Stimulated activated CD4-positive, alpha-beta T cell treated with anti-CD3 and anti-CD28 coated beads, Interleukin-12 subunit alpha, Interleukin-12 subunit beta, amount 100 ng/mL, for 48 hours (primary cell): ENCODE results near the gene PARP12.

Source experiments
- DNase-seq, 3 donors: peaks; one replicate each; pipeline ENCODE4 v3.0.0-alpha.2; 2020; ENCODE audit warnings: low read depth in 2 of 3, low spot score in 1 of 3

Gene PARP12

DNA sequence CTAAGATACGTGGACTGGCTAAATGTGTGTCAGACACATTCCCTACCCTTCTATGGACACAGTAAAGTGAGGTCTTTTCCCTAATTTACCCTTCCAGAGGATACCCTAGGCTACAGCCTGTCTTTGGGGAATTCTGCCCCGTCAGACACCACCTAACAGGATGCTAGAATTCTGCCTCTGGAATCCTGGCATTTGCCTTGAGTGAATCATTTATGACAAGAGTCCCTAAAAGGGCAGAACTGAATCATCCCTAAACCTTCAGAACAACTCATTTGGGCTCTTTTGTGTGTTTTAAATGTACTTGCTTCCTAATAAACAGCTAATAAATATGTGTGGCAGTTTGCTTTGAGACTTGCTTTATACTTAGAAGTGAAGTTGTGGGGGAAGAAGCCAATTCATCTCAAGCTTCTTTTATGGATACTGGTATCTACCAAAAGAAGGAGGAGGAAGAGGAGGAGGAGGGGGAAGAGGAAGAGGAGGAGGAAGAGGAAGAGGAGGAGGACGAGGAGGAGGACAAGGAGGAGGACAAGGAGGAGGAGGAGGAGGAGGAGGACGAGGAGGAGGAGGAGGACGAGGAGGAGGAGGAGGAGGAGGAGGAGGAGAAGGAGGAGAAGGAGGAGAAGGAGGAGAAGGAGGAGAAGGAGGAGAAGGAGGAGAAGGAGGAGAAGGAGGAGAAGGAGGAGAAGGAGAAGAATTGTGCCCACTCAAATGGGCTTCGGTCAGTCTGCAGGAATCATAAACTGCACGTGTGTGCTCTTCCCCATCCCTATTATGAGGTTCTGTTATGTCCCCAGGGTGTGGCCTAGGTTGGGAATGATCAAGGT lies 27.1 kb downstream of the PARP12 start:
- DNase-seq: no peak

DNA sequence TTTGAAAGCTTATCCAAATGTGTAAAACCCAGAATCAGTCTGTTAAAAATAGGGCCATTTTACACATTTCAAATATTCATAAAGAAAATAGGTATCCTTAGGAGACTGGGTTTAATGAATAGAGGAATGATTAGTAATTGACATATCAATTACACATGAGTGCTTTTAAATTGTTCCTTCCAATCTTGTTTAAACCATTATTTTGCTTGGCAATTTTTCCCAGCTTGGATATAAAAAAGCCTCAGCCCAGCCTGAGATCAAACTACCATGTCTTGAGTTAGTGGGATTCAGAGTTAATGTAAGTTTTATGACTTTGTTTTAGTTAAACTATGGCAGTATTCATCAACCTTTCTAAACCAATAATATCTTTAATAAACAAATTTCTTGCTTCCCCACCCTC lies 28.3 kb downstream of the PARP12 start:
- no peak for DNase-seq

DNA sequence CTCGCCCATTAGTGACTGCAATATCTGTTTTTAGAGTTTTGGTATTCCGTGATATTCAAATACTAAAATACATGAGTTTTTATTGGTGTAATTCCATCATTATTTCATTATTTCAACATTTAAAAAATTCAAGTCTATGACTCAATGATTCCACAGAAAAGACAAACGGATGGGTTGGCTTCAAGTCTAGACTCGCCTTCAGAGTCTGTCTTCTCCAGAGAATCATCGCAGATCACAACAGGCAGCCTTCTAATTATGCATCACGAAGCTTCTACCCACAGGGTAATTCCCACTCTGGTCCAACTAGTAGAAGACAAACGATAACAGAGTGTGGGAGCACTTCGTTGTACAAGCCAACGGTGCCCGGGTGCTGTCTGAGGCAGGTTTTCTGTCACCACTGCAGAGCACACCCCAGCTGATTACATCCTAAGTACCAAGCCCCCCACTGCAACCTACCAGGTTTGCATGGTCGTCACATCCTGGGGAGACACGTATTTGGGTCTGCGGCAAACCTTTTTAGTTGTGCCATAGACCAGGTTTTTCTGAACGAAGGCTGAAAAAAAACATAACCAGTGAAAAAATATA lies 28.9 kb downstream of the PARP12 start:
- DNase-seq: no peak

DNA sequence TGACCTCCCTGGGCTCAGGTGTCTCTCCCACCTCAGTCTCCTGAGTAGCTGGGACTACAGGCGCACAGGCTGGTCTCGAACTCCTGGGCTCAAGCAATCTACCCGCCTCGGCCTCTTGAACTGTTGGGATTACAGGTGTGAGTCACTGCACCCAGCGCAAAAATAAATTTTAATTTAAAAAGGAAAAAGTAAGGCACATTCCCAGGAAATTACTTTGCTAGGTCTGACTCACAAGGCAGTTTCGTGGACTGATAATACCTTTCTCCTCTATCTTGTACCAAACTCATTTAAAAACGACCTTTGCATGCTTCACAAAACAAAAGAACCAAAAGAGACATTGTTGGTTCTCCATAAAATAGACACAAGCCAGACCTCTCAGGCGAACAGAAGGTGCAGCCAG lies 29.7 kb downstream of the PARP12 start:
- no peak for DNase-seq

DNA sequence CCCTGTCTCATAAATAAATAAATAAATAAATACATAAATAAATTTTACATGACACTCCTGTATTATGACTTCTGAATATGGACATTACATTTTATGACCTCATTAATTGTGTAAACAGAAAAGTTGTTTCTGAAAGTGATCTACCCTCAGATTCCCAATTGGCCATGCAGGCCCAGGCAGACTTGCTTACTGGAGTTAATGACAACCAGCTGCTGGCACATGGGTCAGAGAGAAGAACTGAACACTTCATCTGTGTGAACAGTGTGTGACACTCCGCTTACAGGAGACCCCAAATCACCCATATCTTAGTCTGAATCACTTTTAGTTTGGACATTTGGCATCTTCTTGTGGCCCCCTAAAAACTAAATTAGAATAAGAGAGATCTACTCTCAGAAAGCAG lies 31.4 kb downstream of the PARP12 start:
- no peak for DNase-seq

DNA sequence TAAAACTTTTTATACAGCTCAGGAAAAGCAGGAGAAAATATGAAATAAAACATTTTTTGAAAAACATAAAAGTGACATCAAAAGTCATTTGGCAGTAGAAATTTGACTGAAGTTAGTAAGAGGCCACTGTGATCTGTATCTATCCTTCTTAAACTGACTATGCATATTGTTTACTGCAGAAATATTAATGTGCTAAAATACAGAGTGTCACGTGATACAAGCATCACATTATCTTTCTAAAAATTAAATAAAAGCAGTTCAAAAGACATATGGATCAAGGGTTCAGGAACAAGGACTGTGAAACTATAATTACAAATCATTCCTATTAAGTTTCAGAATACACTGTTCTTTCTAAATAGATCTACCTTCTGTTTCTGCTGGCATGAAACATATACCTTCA lies 33.7 kb downstream of the PARP12 start:
- no peak for DNase-seq

DNA sequence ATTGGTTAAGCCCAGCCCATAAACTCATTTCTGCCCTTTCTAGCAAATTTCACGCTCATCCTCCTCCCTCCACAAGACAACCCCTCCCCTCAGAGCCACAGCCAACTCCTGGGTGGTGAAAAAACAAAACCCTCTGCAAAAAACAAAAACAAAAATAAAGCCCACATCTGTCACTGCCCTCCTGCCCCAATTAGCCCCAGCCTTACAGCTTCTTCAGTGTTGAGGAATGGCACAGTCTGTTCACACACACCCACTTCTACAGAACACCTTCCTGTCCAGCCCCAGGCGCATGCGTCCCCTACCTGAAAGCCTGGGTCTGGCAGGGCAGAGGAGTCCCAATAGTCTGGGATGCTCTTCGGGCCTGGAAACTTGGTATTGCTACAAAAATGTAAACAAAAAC lies 34.4 kb downstream of the PARP12 start:
- no peak for DNase-seq

DNA sequence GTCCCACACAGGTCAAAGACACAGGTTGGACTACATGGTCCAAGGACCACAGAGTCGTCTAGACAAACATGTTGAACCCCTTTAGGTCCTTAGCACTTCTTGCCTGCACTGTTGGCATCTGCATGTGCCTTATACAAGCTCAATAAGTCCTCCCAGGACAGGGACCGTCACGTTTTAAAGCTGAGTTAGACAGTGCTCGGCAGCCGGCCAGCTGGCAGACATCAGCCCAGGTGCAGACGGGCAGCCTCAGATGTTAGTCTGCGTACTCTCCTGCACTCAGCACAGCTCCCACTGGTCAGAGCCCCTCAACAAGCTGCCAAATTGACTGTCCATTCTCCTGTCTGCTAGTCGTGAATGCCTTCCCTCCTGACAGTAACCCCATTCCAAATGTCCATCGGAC lies 34.9 kb downstream of the PARP12 start:
- no peak for DNase-seq

DNA sequence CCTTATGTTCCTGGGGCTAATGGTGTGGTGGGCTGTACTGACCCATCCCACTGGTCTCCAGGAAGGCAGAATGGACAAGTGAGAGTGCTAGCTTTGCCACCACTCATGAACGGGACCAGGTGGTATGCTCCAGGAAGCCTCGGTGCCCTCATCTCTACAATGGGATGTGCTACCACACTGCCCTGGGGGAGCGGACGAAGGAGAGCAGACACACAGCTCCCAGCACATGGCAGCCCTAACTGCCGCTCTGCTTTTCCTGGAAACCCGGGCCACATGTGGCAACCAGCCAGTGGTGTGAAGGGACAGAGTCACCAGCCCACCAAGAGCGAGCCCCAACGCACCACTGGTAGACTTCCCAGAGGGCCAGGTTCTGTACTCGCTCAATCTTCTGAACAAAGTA lies 35.8 kb downstream of the PARP12 start:
- DNase-seq: no peak

DNA sequence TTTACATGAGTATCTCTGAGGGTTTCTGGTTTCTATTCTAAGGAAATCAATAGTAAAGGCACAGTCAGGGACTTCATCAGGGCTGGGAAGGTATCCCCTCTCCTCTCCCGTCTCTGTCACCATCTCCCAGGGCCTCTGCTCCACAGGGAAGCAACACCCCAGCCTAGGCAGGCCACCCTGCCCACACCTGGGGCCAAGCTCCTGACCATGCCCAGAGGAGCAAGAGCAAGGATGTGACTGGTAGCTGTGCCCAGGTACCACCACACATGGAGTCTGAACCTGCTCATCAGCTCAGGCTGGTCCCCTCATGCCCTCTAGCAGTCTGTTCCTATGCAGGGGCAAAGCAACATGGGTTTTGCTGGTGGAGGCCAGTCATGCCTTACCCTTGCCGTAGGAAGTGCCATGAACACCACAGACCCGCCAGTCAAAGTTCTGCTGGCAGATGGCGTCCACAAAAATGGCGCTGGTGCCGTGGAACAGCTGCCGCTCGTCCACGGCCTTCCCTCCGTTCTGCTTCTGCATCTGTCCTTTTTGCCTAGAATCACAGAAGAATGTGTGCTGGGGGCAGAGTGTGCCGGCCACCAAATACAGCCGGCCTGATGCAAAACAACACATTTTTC lies 36.8 kb downstream of the PARP12 start:
- DNase-seq: no peak

DNA sequence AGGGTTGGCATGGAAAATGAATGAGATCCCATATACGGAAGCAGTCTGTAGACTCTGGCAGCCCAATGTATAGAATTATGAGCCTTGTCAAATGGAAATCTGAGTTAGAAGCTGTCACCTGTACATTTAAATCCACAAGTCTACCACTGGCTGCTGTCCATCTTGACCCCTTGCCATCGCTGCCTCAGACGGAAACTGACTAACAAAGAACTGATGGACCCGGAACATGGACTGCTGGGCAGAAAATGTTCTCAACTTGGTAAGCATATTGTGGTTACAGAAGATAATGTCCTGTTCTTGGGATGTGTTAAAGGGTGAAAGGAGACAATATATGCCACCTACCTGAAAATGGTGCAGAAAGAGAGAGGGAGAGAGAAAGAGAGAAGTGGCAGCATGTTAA lies 37.5 kb downstream of the PARP12 start:
- DNase-seq: no peak

DNA sequence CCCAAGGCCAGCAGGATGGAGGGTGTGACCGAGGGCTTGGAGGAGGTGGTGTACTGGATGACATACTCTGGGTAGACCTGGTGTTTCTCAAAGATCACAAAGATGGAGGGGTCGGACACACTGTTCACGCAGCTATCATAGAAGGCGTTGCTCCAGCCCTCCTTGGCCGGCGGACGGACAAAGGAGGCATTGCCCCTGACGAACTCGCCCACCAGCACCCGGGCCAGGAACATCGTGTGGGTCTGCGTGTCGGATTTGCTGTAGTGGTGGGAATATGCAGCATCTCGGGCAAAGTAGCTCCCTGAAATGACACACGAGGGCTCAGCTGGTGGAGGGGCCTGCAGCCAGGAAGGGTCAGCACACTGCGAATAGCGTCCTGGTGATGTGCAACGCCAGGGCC lies 38.2 kb downstream of the PARP12 start:
- DNase-seq: no peak

DNA sequence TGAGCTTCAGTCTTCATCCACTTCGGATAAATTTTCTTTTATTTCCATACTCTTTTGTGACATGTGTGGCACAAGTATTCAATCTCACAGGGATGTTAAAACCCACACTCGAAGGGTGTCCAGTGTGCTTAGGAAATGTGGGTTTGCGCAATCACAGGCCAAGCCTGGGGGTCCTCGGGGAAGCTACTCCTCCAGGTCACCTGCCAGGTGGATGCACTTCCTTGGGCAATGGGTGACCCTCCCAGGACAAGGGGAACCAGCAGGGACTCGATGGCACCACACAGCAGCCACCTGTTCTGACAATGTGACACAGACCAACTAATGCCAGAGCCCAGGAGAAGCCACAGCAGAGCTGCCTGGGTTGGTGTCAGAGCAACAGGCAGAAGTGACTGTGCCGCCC lies 39.0 kb downstream of the PARP12 start:
- no peak for DNase-seq

DNA sequence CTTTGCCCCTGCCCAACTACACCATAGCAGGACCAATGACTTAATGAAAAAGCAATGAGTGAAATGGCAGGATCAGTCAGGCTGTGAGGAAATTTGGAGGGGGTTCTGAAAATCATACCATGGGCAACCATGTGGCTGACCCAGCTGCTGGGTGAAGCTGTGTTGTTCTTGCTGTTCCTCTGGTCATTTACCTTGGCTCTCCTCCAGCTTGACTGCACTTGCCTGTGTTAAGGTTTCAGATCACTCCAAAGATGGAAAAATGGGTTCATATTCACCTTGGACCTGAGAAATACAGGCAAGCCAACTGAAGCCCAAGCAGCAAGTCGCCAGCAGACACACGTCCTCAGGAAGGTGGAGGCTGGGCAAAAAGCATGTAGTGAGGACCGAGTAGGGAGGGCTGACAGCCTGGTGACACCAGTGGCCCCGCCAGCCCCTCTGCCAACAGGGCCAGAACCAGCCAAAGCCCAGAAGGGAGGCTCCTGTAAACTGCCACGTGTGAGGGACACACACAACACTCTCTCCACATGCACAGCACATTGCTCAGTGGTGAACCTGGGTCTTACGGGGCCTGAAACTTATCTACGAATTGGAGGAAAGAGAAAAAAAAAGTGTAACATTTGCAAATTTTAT lies 40.1 kb downstream of the PARP12 start:
- DNase-seq: no peak

DNA sequence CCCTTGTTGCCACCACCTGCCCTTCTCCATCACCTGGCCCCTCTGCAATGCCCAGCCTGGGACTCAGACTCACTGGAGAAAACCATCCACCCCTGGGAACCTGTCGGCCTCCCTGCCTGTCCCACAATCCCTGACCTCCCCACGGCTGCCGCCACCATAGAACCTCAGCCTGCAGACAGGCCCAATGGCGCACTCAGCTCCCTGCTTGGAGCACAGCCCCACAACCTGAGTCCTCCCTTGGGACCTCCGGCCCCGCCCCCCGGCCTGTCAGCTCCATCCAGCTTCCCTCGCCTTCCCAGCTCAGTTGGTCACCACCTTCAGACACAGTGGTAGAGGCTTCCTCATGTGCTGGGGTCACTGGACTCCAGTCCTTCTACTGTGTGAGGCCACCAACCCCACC lies 41.1 kb downstream of the PARP12 start:
- DNase-seq: no peak

DNA sequence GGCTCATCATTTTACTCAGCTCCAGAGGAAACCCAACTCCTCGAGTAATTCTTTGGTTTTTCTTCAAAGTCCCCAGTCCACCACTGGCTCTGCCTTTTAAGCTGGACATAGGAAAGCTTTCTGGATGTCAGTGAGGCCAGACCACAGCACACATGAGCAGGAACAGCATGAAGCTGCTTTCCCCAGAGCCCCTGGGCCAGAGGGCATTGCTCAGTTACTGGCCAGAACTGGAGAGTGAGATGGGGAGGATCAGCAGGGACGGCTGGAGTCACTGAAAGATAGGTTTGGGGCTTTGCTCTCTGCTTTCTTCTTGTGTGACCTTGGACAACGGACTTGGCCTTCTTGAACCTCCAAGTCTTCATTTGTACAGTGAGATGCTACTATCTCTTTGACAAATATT lies 43.1 kb downstream of the PARP12 start:
- no peak for DNase-seq

DNA sequence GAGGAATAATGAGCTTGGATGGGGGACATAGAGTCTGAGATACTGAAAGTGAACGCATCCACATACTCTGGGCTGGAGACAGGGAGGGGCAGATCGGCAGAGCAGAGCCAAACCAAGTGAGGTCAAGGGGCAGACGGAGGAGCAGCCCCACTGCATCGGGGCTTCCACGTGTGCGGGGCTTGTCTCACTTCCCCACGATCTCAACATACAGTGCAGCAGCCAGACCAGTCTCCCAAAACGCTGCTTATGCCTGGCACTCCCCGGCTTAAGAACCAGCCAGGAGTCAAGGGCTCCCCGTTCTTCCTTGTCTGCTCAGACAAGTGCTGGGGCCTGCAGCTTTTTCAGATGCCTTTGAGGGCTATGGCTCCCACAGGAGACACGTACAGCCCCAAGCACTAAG lies 43.6 kb downstream of the PARP12 start:
- DNase-seq: no peak

DNA sequence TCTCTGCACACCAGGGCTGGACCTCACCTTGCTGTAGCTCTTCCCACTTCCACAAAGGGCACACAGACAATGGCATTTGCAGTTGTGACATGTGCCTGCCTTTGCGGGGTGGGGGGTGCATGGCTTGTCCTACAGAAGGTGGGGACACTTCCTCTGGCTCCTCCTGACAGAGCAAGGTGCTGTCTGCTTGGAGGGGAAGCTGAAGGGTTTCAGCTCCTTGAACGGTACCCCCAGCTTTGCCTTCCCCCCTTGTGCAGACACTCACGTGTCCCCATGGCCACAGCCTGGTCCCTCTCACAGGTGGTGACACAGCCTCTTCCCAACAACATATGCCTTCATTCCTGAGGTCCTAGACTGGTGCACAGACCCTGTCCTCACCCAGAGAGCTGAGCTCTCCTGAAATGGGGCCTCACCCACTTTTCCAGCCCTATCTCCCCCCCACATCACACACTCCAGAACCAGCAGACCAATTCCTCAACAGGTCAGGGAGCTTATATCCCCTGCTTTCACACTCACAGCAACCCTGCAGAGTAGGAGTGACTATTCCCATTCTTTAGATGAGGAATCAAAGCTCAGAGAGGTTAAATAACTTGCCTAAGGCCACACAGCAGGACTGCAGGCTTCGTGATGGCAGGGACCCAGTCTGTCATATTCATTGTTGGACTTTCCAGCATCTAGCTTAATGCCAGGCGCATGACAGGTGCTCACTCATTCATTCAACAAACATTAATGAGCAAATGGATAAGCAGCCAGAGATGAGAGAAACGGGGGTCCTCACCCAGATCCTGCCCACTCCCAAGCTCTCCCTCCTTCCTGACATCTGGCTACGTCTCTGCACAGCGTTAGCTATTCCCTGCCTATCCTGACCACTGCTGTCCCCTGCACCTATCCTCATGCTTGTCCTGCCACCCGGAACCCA lies 44.4 kb downstream of the PARP12 start:
- no peak for DNase-seq

DNA sequence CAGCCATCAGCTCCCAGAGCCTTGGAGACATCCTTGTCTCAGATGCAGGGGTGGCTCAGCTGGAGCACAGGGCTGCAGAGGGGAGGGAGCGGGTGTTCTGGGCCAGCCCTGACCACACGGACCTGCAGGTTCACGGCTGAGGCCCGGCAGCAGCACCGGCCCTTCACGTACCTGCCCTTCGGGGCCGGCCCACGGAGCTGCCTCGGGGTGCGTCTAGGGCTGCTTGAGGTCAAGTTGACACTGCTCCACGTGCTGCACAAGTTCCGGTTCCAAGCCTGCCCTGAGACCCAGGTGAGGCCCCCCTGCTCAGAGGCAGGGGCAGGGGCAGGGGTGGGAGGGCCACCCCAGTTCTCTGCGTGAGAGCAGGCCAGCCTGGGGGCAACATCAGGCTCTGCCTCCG lies 45.2 kb downstream of the PARP12 start:
- no peak for DNase-seq

DNA sequence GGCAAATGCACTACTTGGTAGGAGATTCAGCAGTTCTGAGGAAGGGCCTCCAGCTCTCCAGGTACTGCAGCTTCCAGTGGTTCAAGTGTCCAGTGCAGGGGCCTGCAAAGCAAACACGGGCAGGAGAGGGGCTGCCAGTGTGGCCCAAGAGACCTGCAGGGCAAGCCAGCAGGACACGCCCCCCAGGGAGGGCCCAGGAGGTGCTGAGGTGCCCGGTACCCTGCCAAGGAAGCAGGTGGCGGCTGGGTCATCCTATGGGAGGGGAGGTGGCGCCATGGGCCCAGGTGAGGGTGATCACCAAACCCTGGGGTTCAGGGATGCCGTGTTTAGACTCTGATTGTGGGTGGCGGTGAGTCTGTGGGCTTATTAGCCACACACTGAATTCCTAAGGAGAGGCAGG lies 45.7 kb downstream of the PARP12 start:
- DNase-seq: no peak

DNA sequence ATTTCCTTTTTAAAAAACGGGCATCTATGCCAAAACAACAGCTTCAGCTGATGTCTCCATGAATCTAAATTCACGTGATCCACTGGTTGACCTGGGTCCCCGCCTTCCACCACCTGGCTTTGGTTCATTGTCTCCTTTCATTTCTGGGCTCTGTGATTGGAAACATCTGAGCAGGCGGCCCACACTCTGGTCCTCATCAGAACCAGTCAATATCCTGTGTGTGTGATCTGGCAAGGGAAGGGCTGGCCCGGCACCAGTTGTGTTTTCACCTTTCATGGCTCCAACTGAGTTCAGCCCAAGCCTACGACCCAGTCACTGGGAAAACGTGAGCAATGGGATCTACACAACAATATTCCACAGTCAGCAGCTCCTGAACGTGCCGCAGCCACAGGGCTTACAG lies 46.2 kb downstream of the PARP12 start:
- no peak for DNase-seq
